ENCODE data around the gene C2CD4B. TPM values are rescaled to one million over a fixed set of nuclear protein-coding genes. Genes with fewer than 3 reads are reported as not detected.

The C2CD4B gene
- 1 to 10 TPM; 1.5 to 3.7 (median 3.2) TPM for total RNA-seq
- long read RNA-seq, donor 1, transcript C2CD4B-201 (2 exons, 1,579 nt): major isoform, 14 of 17 reads
- long read RNA-seq, donor 1, partial matches to known transcripts: 3 of 17 reads
- long read RNA-seq, donor 1, other reads (novel, unspliced or antisense): 0 of 17 reads
- long read RNA-seq, donor 2: 0 reads

DNA sequence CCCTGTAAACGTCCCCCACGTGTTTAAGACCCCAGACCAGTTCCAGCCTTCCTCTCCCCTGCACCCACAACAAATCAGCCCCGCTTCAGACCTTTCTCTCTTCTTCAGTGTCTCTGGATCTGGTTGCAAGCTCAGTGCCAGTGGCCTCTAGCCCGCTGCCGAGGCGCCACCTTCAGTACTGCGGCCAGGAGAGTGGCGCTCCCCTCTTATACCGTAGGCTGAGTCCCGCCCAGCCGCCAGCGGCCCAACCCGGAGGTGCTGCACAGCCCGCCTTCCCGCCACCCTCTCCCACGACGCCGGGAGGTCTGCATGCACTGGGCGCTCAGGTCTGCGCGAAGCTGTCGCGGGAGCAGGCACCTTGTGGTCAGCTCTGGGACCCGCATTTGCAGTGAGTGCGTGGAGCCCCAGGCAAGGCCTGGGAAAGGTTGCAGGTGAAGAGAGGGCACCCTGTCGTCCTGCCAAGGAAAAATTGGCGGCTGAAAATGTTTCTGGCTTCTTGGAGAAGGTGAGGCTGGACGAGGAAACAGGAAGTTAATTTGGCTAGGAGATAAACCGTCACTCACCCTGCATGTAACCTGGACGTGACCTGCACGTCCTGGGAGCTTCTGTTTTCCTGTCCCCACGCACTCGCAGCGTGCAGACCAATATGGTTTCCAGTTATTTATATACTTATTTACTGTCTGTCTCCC lies at the start of gene C2CD4B:
Gene C2CD4B, minus strand, starts transcription at position 182 of the 689 bp plus-strand sequence. CDS start 301 bp downstream, outside the sequence.
- DNase-seq: peak; percentile 73 to 81 (median 78)
- intact Hi-C loops (cut with DNase I, micrococcal nuclease): no loop called here
- no peaks in the 10 kb centered on the region for H3K9me3 ChIP-seq
- peak; percentile 93 for ATAC-seq
- no peak for TF ChIP-seq CTCF (IDR thresholded peaks at IDR 0.05)
- peaks cover 10% of the 10 kb centered on the region for H3K4me1 ChIP-seq (ENCODE audit: low read depth)
- H3K36me3 ChIP-seq (ENCODE audit: low read depth): no peaks in the 10 kb centered on the region
- no peak within 1 kb of the TSS for H3K4me3 ChIP-seq

DNA sequence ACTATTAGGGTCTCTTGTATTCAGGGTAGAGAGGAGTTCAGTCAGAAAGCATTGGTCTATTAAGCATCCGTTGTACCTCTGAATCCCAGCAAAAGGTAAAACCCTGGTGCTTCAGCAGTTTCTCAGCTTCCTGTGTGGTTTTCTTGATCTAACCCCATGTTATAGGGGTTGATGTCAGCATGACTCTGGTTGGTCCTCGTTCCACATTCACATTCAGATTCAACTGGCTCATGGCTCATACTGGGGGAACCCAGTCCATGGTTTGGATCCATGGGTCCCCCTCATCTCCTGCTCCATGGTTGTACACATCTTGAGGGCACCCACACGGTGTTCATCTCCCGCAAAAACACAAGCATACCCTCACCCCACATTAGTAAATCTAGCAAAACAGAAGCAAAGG lies 47.7 kb upstream of the C2CD4B start:
- DNase-seq (no peak), ATAC-seq (no peak)
- H3K4me3 ChIP-seq: no peak overlapping the region
- intact Hi-C loops (cut with DNase I, micrococcal nuclease): no loop called here
- no peak for TF ChIP-seq CTCF (IDR thresholded peaks at IDR 0.05)
- no peaks in the 10 kb centered on the region for H3K36me3 ChIP-seq (ENCODE audit: low read depth)
- no peaks in the 10 kb centered on the region for H3K4me1 ChIP-seq (ENCODE audit: low read depth)
- H3K9me3 ChIP-seq: peaks cover 19% of the 10 kb centered on the region

GRCh38 chr15:62211348-62211747 lies 46.3 kb upstream of the C2CD4B start:
- H3K9me3 ChIP-seq: peaks cover 6% of the 10 kb centered on the region
- no peak overlapping the region for H3K4me3 ChIP-seq
- DNase-seq: no peak
- no peak for TF ChIP-seq CTCF (IDR thresholded peaks at IDR 0.05)
- ATAC-seq: no peak
- no peaks in the 10 kb centered on the region for H3K36me3 ChIP-seq (ENCODE audit: low read depth)
- intact Hi-C loops (cut with DNase I, micrococcal nuclease): no loop called here
- no peaks in the 10 kb centered on the region for H3K4me1 ChIP-seq (ENCODE audit: low read depth)

DNA sequence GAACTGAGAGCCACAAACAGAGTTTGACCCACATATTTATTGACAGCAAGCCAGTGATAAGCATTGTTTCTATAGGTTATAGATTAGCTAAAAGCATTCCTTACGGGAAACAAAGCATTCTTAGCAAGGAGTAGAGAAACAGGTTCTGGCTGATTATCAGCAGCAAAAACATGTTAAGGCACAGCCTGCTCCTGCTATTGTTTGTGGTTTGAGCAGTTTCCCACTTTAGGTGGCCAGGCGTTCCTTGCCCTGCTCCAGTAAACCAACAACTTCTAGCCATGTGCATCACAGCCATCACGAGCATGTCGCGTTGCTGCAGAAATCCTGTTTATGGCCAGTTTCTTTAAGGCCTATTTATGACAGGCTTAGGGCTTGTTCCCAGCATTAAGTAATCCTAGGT lies 44.7 kb upstream of the C2CD4B start:
- ATAC-seq (peak; percentile 47), DNase-seq (peak in 1 of 3 donors; percentile 6)
- no peak for TF ChIP-seq CTCF (IDR thresholded peaks at IDR 0.05)
- no peaks in the 10 kb centered on the region for H3K36me3 ChIP-seq (ENCODE audit: low read depth)
- intact Hi-C loops (cut with DNase I, micrococcal nuclease): no loop called here
- H3K9me3 ChIP-seq: no peaks in the 10 kb centered on the region
- no peak overlapping the region for H3K4me3 ChIP-seq
- H3K4me1 ChIP-seq (ENCODE audit: low read depth): no peaks in the 10 kb centered on the region

GRCh38 chr15:62209322-62209721 lies 44.2 kb upstream of the C2CD4B start:
- Histone ChIP-seq H3K4me1 (ENCODE audit: low read depth) (no peaks in the 10 kb centered on the region), H3K9me3 (no peaks in the 10 kb centered on the region), H3K36me3 (ENCODE audit: low read depth) (no peaks in the 10 kb centered on the region), H3K4me3 (no peak overlapping the region)
- ATAC-seq (peak; percentile 89), DNase-seq (peak in 2 of 3 donors; percentile 40 to 56)
- no peak for TF ChIP-seq CTCF (IDR thresholded peaks at IDR 0.05)
- intact Hi-C loops (cut with DNase I, micrococcal nuclease): no loop called here
